ENCODE measurements around the gene CRYAA.
"Not testable (repeated sequence)": the region's sequence is repeated elsewhere in the genome, so short reads cannot be mapped to it uniquely, and the experiment has no call there.

DNA sequence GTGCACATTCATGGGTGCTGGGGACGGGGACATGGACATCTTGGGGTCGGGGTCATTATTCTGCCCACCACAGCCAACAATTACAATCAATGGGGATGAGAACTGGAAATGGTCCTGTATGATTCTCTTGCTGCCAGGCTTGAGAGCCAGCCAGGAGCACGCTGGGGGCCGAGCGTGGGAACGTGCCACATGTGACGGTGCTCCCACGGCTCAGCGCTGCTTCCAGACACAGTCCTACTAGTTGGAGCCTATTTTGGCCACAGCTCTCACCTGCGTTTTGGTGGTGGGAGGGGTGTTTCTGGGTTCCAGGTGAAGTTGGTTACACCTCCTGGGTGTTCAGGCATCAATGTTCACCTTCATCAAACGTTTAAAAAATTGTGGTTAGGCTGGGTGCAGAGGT, 19.5 kb upstream of the CRYAA start:
- TF ChIP-seq CTCF, POLR2A (IDR thresholded peaks at IDR 0.05): not testable (repeated sequence)

Measured in prostate gland (tissue), 2 donors.